ENCODE results near the gene DTNBP1.

The DTNBP1 gene

DNA sequence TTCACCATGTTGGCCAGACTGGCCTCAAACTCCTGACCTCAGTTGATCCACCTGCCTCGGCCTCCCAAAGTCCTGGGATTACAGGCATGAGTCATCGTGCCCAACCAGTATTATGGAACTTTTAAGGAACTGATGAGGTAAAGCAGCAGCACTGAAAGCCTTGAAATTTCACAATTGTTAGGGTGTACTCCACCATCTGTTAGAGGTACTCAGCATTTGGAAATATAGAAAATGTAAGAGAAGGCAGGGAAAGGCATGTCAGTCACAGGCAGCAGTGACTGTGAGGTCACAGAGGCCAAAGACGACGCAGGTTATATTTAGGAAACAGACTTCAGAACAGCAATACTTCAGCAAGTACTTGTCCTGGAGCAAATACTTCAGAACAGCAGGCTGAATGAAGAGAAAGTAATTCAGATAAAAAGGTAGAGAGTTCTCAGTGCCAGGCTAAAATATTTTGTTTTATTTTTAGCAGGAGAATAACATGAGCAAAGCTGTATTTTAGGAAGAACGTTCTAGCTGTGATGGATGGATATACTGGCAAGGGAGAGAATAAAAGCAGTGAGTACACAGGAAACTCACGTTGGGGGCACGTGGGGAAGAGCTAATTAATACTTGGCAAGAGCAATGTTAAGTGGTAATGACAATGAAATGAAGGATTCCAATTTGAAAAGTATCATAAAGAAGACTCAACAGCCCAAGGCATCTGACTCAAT lies 67.2 kb downstream of the DTNBP1 start:
- TF ChIP-seq, protein P1, sequence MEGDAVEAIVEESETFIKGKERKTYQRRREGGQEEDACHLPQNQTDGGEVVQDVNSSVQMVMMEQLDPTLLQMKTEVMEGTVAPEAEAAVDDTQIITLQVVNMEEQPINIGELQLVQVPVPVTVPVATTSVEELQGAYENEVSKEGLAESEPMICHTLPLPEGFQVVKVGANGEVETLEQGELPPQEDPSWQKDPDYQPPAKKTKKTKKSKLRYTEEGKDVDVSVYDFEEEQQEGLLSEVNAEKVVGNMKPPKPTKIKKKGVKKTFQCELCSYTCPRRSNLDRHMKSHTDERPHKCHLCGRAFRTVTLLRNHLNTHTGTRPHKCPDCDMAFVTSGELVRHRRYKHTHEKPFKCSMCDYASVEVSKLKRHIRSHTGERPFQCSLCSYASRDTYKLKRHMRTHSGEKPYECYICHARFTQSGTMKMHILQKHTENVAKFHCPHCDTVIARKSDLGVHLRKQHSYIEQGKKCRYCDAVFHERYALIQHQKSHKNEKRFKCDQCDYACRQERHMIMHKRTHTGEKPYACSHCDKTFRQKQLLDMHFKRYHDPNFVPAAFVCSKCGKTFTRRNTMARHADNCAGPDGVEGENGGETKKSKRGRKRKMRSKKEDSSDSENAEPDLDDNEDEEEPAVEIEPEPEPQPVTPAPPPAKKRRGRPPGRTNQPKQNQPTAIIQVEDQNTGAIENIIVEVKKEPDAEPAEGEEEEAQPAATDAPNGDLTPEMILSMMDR (conservative IDR thresholded peaks at IDR 0.05): no peak
- no peak overlapping the region for H3K27ac ChIP-seq

DNA sequence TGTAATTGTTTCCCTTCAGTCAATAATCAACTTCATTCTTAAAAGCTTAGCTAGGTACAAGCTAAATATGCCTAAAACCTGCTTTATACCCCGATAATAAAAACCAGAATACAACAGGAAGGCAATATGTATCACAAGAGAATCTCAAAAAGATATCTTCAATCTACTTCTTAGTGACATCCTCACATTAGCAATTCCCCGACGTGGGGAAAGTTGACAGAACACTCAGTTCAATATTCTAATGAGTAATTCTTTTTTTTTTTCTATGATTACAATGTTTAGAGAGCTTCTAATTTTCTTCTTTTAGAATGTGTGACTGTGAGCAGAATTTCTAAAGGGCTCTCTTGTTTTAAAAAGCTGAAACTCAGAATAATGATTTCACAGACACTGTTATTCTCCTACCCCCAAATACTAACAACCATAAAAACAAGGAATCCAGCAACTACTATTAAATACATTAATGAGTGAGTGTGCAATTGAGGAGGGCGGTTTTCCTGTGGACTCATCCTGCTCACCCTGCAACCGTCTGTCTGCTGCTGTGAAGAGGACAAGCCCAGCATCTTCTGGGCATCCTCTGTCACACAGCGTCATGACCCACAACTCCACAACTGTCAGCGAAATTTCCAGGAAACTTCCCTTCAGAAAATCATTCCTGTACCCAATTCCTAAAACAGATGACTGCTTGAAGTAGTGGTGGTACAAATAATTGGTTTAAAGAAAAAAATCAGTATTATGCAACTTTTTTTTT lies 68.1 kb downstream of the DTNBP1 start:
- H3K27ac ChIP-seq: no peak overlapping the region
- TF ChIP-seq, protein P1 (conservative IDR thresholded peaks at IDR 0.05): no peak
- TF ChIP-seq ZFX (IDR thresholded peaks at IDR 0.05): no peak

DNA sequence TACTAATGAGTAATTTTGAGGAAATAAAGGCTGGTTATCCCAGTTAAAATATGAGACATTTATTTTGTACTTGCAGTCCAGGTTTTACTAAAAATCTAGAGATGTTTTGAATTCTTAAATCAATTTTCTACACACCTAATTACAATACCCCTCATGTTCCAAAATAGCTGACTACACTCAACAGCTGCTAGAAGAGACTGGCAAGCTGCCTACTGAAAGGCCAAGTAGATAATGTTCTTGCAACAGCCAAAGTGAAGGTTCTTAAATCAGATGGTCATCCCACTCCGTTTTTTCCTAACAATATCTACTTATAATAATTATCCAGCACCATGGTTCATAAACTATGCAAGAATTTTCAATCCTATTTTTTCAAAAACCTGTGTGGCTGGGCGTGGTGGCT lies 69.0 kb downstream of the DTNBP1 start:
- TF ChIP-seq, protein P1 (conservative IDR thresholded peaks at IDR 0.05): no peak
- no peak for TF ChIP-seq ZFX (IDR thresholded peaks at IDR 0.05)
- no peak overlapping the region for H3K27ac ChIP-seq

DNA sequence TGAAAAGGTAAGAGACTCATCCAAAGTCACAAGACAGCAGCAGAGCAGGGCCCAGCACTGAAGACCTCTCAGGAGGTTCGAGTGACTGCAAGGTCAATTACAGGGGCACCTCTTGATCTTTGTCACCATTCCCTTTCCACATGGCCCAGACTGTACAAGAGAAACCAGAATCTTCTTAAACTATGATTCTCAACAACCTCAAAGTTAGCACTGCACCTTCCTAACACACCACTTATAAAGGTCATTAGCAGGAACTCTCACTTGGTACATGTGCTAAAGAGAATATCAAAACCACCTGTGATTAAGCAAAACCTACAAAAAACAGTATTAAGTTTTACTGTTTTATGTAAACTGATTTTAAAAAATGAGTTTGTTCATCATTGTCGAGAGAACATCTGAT lies 70.2 kb downstream of the DTNBP1 start:
- no peak for TF ChIP-seq ZFX (IDR thresholded peaks at IDR 0.05)
- TF ChIP-seq, protein P1 (conservative IDR thresholded peaks at IDR 0.05): no peak
- no peak overlapping the region for H3K27ac ChIP-seq

GRCh38 chr6:15588971-15589634 lies 73.7 kb downstream of the DTNBP1 start:
- no peak overlapping the region for H3K27ac ChIP-seq
- TF ChIP-seq ZFX (IDR thresholded peaks at IDR 0.05): no peak
- TF ChIP-seq, protein P1 (conservative IDR thresholded peaks at IDR 0.05): no peak

GRCh38 chr6:15586503-15586902 lies 76.3 kb downstream of the DTNBP1 start:
- no peak overlapping the region for H3K27ac ChIP-seq
- TF ChIP-seq, protein P1 (conservative IDR thresholded peaks at IDR 0.05): no peak
- no peak for TF ChIP-seq ZFX (IDR thresholded peaks at IDR 0.05)

DNA sequence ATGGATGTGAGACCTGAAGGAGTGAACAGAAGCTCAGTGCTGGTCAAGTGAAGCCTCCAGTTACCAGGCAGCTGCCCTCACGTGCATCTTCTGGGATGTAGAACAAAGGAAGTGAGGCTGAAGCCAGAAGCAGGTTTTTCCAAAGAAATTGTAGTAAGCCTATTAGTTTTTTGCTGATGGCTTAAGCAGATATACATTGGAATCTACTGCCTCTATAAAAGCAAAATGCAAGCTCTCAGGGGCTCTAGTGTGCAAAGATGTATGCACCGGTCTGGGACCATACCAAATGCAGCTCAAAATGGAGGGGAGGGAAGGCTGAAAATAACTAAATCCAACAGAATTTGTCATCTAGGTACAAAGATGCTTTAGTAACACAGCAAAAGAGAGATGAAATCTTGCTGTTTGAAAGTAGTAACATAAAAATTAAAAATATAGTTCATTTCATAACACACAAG lies 77.0 kb downstream of the DTNBP1 start:
- TF ChIP-seq, protein P1 (conservative IDR thresholded peaks at IDR 0.05): no peak
- TF ChIP-seq ZFX (IDR thresholded peaks at IDR 0.05): no peak
- H3K27ac ChIP-seq: no peak overlapping the region
